HepG2 (cell line): ENCODE results near the gene NFIC. TPM values are rescaled to one million over a fixed set of nuclear protein-coding genes. Genes with fewer than 3 reads are reported as not detected.
"Not testable (repeated sequence)": the region's sequence is repeated elsewhere in the genome, so short reads cannot be mapped to it uniquely, and the experiment has no call there.

Experiments used
- ATAC-seq: fragments of 200-7000 bp; cut with Tn5 transposase; 3 replicates; pipeline ENCODE4 v1.9.1; 2020; ENCODE audit warnings: mild to moderate bottlenecking, moderate library complexity
- BruUV-seq: library from RNA; stranded (reverse); fragments of 400-500 nt; replicated peaks from 2 replicates; lab custom pipeline; 2021; lab: Mats Ljungman, UMichigan
- CTCF ChIA-PET: fragments of 300-600 bp; formaldehyde crosslinking; extraction: SDS; loops from one replicate; lab custom pipeline; 2021; ENCODE audit warnings: low total read pairs, inconsistent platforms, low intra/inter-chr PET ratio; lab: Yijun Ruan, JAX
- POLR2A ChIA-PET: fragments of 350-600 bp; sonication (Branson Sonifier 250); formaldehyde crosslinking; loops from one replicate; lab custom pipeline; 2020; ENCODE audit warnings: antibody characterized with exemption, inconsistent platforms; lab: Yijun Ruan, JAX
- DNase-seq: peaks from one replicate; pipeline ENCODE4 v3.0.0-alpha.2; 2015; ENCODE audit warnings: low spot score
- FAIRE-seq: peaks from 3 replicates; lab custom pipeline; 2011; peaks lifted over from hg19 to GRCh38; lab: Jason Lieb, UNC
- H2AFZ ChIP-seq: one replicate; pipeline ENCODE4 v1.6.1; 2011; ENCODE audit warnings: low read length, inconsistent platforms
- H3K27ac ChIP-seq: fragments of 300-600 bp; 3 replicates; pipeline ENCODE4 v1.8.0; 2011; ENCODE audit warnings: mixed run types, mild to moderate bottlenecking, mixed read lengths, low read length, inconsistent platforms; ENCODE audit not compliant: insufficient read depth; ENCODE audit errors: extremely low read length
- H3K27me3 ChIP-seq, 2 experiments: fragments of 200-600 bp in 1 of 2; 2 replicates in 1 of 2; 3 replicates in 1 of 2; pipeline versions ENCODE4 v1.6.0 to v1.8.0; 2011; ENCODE audit warnings: low read length in 2 of 2, mild to moderate bottlenecking in 2 of 2, moderate library complexity in 2 of 2, inconsistent platforms in 1 of 2; ENCODE audit not compliant: insufficient read depth in 2 of 2, control insufficient read depth in 1 of 2
- H3K36me3 ChIP-seq, 2 experiments: fragments of 200-600 bp in 1 of 2; replicated peaks in 1 of 2; 2 replicates in 1 of 2; 3 replicates in 1 of 2; pipeline versions ENCODE4 v1.5.1 to v1.8.0; 2011; ENCODE audit warnings: low read length in 2 of 2, inconsistent platforms in 1 of 2; ENCODE audit not compliant: insufficient read depth in 2 of 2, control insufficient read depth in 1 of 2
- H3K4me1 ChIP-seq: 2 replicates; pipeline ENCODE4 v1.5.1; 2012; ENCODE audit warnings: low read length, inconsistent platforms; ENCODE audit not compliant: insufficient read depth
- H3K4me2 ChIP-seq: 2 replicates; pipeline ENCODE4 v1.6.0; 2011; ENCODE audit warnings: low read depth, low read length, inconsistent platforms
- H3K4me3 ChIP-seq, 3 experiments: fragments of 200-600 bp in 1 of 3; sonication (generic), shearing (Covaris generic) in 1 of 3; replicated peaks in 1 of 3; 2 replicates each; pipeline ENCODE4 v1.5.1; 2011 to 2016; ENCODE audit warnings: low read length in 3 of 3, inconsistent platforms in 2 of 3, low read depth in 2 of 3, mild to moderate bottlenecking in 2 of 3, control low read depth in 1 of 3, mixed read lengths in 1 of 3; ENCODE audit not compliant: insufficient read depth in 1 of 3
- H3K79me2 ChIP-seq: one replicate; pipeline ENCODE4 v1.6.1; 2011; ENCODE audit warnings: low read length, inconsistent platforms; ENCODE audit not compliant: insufficient read depth
- H3K9ac ChIP-seq: 2 replicates; pipeline ENCODE4 v1.6.0; 2011; ENCODE audit warnings: mild to moderate bottlenecking, low read depth, low read length, inconsistent platforms; ENCODE audit not compliant: insufficient read depth
- H3K9me3 ChIP-seq: 2 replicates; pipeline ENCODE4 v1.5.1; 2012; ENCODE audit warnings: mild to moderate bottlenecking, low read length
- H4K20me1 ChIP-seq: 2 replicates; pipeline ENCODE4 v1.6.0; 2011; ENCODE audit warnings: inconsistent platforms, mild to moderate bottlenecking, low read length, moderate library complexity; ENCODE audit not compliant: insufficient read depth
- AGO2 ChIP-seq: fragments of 200-400 bp; formaldehyde crosslinking; optimal IDR thresholded peaks from 2 replicates; pipeline ENCODE3; 2017; ENCODE audit warnings: mild to moderate bottlenecking, low read depth, low read length, moderate library complexity
- ZNF331 ChIP-seq: sonication (generic); formaldehyde crosslinking; IDR thresholded peaks from 2 replicates; pipeline ENCODE4 v1.4.0; 2020; ENCODE audit warnings: missing genetic modification reagents
- WGBS: methylation state at CpG from one replicate; pipeline ENCODE4 v1.1.6; 2017; ENCODE audit warnings: low lambda C conversion rate; 5-methylcytosine and 5-hydroxymethylcytosine counted together
- in situ Hi-C: cut with HindIII; loops from 2 replicates; pipeline ENCODE4 v1.10.0; 2017; ENCODE audit warnings: low pct_unique_long_range_greater_than_20kb; ENCODE audit not compliant: extremely low pct_ligation_motif_present
- intact Hi-C: fragments of 100-400 bp; cut with micrococcal nuclease; formaldehyde crosslinking; loops from one replicate; pipeline ENCODE4 v1.10.0; 2022; ENCODE audit not compliant: unreplicated experiment
- polyA plus RNA-seq, 8 experiments: library from polyadenylated mRNA; depleted of rRNA in 3 of 8; stranded (reverse) in 7 of 8; unstranded in 1 of 8; fragments of >200 nt; fragmentation: Illumina TruSeq in 4 of 8; extraction: Trizol in 4 of 8; gene quantifications; 2 replicates each; pipeline versions ENCODE4 v1.2.1 to v1.2.3, GENCODE V29; 2011 to 2016; ENCODE audit warnings: low read depth in 4 of 8, missing spikeins in 1 of 8, mixed read lengths in 1 of 8; ENCODE audit not compliant: insufficient read depth in 1 of 8
- total RNA-seq, 5 experiments: library from RNA; depleted of rRNA; stranded (reverse); fragments of >200 nt; fragmentation: Illumina TruSeq; extraction: Trizol; gene quantifications; 2 replicates each; pipeline ENCODE4 v1.2.3, GENCODE V29; 2016; ENCODE audit warnings: low read depth in 1 of 5
- TF ChIP-seq, protein P1 (sequence below): sonication (generic); formaldehyde crosslinking; IDR thresholded peaks from 2 replicates; pipeline ENCODE4 v1.4.0; 2020; ENCODE audit warnings: missing genetic modification reagents
- TF ChIP-seq, protein P2 (sequence below): sonication (generic); formaldehyde crosslinking; IDR thresholded peaks from 2 replicates; pipeline ENCODE4 v1.5.0; 2020; ENCODE audit warnings: missing genetic modification reagents, mild to moderate bottlenecking, borderline replicate concordance

Gene NFIC
- total and polyA plus RNA-seq, 2 of the 13 experiments (the other 11 are each of a cell fraction or from before 2014, with no cell fraction given) = 1.3 to 2.5 TPM

DNA sequence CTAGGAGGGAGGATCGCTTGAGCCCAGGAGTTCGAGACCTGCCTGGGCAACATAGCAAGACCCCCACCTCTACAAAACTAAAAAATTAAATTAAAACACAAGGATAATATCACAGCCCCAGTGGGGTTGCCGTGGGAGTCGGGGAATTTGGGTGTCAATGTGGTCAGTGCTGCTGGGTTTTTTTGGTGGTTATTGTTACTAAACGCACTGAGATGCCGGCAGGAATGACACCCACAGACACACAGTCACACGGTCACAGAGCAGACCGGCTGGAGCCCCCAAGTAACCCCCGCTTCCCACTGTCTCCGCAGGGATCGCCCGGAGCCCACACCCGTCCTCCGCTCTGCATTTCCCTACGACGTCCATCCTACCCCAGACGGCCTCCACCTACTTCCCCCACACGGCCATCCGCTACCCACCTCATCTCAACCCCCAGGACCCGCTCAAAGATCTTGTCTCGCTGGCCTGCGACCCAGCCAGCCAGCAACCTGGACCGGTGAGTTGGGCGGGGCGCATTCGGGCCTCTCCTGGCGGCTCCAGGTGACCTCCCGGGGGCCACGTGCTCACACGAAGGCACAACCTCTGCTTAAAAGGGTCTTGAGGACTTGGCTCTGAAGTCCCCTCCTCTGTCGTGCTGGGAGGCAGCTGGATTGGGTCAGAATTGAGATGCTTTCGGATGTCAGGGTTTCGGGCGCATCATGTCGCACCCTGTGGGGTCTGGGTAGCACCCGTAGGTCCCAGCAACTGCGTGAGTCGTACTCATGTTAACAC lies 86.0 kb downstream of the NFIC start (continued):
- TF ChIP-seq ZNF331 (CRISPR knock-in tag) = no peak

DNA sequence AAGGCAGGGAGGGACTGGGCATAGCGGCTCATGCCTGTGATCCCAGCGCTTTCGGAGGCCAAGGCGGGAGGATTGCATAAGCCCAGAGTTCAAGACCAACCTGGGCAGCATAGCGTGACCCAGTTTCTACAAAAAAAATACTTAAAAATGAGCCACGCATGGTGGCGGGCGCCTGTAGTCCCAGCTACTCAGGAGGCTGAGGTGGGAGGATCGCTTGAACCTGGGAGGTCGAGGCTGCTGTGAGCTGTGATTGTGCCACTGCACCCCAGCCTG lies 86.5 kb downstream of the NFIC start:
- in situ Hi-C loops, intact Hi-C loops, H3K4me3 ChIP-seq, BruUV-seq, H2AFZ ChIP-seq, POLR2A ChIA-PET, ATAC-seq, H3K9me3 ChIP-seq, H3K79me2 ChIP-seq, H3K4me2 ChIP-seq, H4K20me1 ChIP-seq, FAIRE-seq, H3K27me3 ChIP-seq, DNase-seq, H3K9ac ChIP-seq, CTCF ChIA-PET, H3K27ac ChIP-seq: not testable (repeated sequence)
- TF ChIP-seq, protein P1, sequence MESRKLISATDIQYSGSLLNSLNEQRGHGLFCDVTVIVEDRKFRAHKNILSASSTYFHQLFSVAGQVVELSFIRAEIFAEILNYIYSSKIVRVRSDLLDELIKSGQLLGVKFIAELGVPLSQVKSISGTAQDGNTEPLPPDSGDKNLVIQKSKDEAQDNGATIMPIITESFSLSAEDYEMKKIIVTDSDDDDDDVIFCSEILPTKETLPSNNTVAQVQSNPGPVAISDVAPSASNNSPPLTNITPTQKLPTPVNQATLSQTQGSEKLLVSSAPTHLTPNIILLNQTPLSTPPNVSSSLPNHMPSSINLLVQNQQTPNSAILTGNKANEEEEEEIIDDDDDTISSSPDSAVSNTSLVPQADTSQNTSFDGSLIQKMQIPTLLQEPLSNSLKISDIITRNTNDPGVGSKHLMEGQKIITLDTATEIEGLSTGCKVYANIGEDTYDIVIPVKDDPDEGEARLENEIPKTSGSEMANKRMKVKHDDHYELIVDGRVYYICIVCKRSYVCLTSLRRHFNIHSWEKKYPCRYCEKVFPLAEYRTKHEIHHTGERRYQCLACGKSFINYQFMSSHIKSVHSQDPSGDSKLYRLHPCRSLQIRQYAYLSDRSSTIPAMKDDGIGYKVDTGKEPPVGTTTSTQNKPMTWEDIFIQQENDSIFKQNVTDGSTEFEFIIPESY (CRISPR knock-in tag) = peak; percentile 78; the same call in 1 of the 2 replicates
- WGBS = 98% methylated on average over 10 of the region's 10 CpGs
- peaks cover 16% of the 10 kb centered on the region for H3K4me1 ChIP-seq
- H3K36me3 ChIP-seq = peaks cover 6 to 24% of the 10 kb centered on the region in 2 experiments; a peak in 4 of 5 replicates

DNA sequence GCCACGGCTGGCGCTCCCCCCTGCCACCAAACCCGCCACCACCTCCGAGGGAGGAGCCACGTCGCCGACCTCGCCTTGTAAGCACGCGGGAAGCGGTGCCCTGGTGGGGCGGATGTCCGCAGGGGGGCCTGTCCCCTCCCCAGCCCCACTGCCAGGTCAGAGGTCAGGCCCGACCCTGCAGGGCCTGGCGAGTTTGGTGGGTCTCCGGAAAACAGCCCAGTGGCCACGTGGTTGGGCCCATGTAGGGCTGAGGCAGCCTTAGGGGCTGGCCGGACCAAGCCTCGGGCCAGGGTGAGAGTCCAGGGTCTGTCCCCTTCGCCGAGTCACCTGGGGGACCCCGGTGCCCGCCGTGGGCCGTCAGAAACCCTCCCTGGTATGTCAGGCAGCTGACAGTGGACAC lies 87.5 kb downstream of the NFIC start:
- Histone ChIP-seq H3K79me2 (no peaks in the 10 kb centered on the region), H3K27me3 (no peaks in the 10 kb centered on the region), H2AFZ (no peak overlapping the region), H3K9me3 (no peaks in the 10 kb centered on the region), H3K4me2 (no peak overlapping the region), H3K36me3 (peaks cover 6 to 24% of the 10 kb centered on the region in 2 experiments; a peak in 4 of 5 replicates), H3K4me1 (peaks cover 16% of the 10 kb centered on the region), H3K9ac (no peak overlapping the region), H3K4me3 (no peak overlapping the region), H3K27ac (no peak overlapping the region), H4K20me1 (0 out of 2 replicates have a peak, but pooled peaks cover 2% of the 10 kb centered on the region)
- ChIA-PET POLR2A (no interaction called here), CTCF (no interaction called here)
- FAIRE-seq (no peak), ATAC-seq (no peak), DNase-seq (no peak)
- 95% methylated on average over 10 of the region's 25 CpGs for WGBS
- in situ Hi-C loops (no loop called here), intact Hi-C loops (no loop called here)
- TF ChIP-seq, protein P2, sequence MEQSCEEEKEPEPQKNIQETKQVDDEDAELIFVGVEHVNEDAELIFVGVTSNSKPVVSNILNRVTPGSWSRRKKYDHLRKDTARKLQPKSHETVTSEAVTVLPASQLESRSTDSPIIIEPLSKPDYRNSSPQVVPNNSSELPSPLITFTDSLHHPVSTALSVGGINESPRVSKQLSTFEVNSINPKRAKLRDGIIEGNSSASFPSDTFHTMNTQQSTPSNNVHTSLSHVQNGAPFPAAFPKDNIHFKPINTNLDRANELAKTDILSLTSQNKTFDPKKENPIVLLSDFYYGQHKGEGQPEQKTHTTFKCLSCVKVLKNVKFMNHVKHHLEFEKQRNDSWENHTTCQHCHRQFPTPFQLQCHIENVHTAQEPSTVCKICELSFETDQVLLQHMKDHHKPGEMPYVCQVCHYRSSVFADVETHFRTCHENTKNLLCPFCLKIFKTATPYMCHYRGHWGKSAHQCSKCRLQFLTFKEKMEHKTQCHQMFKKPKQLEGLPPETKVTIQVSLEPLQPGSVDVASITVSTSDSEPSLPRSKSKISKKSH (CRISPR knock-in tag) = no peak
- TF ChIP-seq AGO2 = peak; percentile 41
- no TSS peak for BruUV-seq
